Activated T-cell treated with anti-CD3 and anti-CD28 coated beads for 1 hour (primary cell): ENCODE measurements around the gene PRAF2.

Experiments
- DNase-seq: peaks from one replicate; pipeline ENCODE4 v3.0.0-alpha.2; 2020; ENCODE audit warnings: low read depth

The PRAF2 gene, protein sequence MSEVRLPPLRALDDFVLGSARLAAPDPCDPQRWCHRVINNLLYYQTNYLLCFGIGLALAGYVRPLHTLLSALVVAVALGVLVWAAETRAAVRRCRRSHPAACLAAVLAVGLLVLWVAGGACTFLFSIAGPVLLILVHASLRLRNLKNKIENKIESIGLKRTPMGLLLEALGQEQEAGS

DNA sequence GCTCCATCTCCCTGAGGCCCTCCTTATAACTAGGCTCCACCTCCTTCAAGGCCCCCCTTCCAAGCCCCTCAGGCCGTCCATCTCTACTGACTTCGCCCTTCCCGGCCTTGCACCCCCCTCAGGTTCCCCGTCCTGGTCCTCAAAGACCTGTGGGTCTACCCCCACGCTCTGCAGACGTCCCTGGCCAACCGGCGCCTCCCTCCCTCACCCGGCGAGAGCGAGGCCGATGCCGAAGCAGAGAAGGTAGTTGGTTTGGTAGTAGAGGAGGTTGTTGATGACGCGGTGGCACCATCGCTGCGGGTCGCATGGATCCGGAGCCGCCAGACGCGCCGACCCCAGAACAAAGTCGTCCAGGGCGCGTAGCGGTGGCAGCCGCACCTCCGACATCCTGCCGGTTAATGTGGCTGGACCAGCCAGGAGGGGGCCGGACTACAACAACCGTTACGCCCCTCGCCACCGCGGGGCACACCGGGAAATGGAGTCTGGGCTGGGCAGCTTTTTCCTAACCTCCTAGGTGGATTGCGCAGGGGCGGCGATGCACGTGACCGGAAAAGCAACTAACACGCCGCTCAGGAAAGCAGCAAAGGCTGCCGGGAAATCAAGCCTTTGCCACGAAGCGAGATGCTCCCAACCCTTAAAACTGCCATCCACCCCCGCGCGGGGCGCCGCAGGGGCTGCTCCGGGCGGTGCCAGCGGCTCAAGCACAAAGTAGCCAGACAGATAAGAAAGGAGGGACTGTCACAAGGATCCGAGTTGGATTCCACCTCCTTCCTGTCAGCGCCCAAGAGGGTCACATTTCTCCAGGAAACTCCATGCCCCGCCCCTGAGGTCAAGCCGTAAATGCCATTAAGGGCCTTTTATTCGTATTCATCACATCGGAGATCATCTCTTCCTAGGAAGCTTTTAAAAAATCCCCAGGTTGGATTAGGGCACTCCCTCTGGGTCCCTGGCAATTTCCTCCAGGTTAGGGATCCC is at the start of gene PRAF2:
PRAF2 (minus strand) TSS at position 402 of the 975 bp plus-strand sequence; CDS start at position 387, 15 bp downstream.
- DNase-seq: peak; percentile 83

DNA sequence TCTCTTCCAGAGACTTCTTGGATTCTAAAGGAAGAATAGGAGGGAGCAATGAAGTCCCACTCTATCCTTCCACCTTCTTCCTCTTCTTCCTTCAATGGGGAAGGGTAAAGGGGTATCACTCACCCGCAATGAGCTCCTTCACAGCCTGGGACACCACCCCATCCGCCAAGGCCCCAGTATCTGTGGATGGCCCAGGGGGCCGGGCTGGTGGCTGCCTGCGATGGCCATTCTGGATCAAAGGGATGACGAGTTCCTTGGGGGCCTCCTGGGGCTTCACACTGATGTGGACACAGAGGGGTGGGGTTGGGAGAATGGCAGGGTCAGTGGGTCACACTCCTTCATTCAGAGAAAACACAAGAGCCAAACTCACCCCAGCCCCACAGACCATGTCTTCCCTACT is 48.7 kb upstream of the PRAF2 start:
- no peak for DNase-seq

DNA sequence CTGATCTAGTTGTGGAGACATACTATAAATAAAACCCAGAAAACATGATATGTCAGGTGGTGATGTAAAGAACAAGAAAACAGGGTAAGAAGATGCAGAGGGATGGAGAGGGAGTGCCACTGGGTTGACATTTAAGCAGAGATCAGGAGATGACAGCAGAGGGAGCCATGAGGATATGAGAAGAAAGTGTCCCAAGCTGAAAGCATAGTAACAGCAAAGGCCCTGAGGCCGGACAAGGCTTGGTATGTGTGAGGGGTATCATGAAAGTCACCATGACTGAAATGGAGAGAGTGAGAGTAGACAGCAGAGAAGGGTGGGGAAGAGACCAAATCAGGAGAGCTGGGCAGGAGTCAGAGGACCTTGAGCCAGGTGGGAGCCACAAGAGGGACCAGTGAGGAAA is 46.3 kb upstream of the PRAF2 start:
- DNase-seq: no peak

DNA sequence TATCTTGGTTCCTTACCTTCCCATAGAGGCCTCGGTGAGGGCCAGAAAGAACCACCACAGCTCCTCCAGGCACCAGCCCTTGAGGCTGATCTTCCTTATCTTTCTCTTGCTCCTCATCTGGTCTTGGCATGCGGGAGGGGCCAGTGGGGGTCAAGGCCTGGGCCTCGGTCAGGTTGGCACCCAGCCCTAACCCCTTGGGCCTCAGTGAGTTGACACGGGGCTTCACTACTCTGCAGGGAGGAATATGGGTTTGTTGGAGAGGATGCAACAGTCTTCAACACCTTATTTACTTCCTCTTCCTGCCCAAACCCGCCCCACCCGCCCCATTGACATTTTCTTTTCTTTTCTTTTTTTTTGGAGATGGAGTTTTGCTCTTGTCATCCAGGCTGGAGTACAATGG is 43.8 kb upstream of the PRAF2 start:
- DNase-seq: no peak

DNA sequence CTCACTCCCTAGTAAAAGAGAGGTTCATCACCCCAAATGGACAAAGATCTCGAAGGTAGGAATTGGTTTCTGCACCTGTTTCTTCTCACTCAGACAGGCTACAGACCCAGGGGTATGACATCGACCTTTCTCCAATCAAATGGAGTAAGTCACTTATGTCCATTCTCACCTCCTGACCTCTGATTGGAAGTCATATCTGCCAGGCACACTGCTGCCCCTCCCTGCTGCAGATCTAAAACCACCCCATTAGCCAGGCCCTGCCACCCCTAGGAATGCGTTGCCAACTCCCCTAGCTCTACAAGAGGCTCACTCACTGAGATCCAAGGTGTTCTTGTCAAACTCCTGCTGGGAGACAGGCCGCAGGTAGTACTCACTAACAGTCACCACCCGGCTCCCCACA is 42.9 kb upstream of the PRAF2 start:
- DNase-seq: no peak

DNA sequence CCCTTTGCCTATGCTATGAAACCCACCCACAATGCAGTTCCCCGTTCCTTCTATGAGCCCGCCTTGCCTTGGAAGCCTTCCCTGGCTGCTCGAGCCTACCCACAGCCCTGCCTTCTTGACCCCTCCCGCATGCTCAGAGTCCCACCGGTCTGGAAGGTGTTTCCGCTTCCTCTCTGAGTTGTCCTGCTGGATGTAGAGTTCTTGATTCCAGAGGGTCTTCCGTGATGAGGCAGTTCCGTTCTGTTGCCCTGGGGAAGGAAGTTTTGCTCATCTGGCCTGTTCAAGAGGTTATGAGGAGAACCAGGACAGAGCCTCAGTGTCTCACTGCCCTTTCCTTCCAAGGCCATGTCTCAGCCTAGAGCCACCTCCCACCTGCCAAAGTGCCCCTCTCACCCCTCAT is 42.3 kb upstream of the PRAF2 start:
- DNase-seq: no peak

DNA sequence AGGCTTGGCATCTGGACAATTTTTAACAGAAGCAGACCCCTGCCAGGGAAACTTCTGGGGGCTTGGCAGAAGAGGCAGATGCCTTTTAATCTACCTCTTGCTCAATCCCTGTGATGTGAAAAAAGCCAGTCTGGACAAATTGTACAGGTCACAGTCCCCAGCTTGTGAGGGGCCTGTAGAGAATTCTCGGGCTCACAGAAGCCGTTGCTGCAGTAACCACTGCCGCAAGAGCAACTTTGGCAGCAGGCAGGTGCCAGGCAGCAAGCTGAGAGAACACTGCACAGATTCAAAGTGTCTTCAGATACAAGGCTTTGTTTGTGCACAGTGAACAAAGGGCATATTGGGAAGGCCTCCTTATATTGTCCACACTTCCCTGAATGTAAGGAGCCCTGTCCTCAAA is 38.0 kb upstream of the PRAF2 start:
- DNase-seq: no peak

DNA sequence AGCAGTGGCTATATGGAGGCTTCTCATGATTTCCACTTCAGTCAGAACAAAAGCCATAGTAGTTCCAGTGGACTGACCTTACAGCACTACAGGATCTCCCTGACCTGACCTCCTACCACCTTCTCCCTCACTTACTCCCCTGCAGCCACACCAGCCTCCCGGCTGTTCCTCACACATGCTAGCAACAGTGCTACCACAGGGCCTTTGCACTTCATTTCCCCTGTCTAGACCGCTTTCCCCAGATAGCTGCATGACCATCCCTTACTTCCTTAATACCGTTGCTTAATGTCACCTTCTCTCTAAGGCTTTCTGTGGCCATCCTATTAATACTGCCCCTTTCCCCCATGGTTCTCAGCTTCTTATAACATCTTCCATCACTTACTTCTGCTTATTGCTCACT is 36.6 kb upstream of the PRAF2 start:
- no peak for DNase-seq

DNA sequence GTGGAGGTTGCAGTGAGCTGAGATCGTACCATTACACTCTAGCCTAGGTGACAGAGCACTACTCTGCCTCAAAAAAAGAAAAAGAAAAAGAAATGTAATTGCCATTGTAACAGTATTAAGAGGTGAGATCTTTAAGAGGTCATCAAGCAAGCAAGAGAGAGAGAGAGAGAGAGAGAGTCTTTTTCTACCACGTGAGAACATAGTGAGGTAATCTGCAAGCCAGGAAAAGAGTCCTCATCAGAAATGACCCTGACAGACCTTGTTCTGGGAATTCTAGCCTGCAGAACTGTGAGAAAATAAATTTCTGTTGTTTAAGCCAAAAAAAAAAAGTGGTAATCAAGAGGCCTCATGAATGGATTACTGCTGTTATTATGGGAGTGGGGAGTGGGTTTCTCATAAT is 34.8 kb upstream of the PRAF2 start:
- DNase-seq: no peak

DNA sequence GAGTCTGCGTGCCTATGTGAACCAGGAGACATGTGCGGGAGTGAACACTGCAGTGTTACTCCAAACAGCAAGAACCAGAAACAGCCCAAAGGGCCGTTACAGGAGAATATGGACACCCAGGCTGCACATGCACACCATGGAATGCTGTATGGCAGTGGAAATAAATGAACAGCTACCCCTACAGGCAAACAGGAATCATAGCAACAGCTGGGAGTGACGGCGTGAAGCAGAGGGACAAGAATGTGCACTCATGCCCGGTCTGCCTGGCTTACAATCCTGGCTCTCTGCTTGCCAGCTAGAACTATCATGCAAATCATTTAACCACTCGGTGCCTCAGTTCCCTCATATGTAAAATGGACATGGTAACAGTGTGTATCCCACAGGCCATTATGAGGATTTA is 33.1 kb upstream of the PRAF2 start:
- DNase-seq: no peak

DNA sequence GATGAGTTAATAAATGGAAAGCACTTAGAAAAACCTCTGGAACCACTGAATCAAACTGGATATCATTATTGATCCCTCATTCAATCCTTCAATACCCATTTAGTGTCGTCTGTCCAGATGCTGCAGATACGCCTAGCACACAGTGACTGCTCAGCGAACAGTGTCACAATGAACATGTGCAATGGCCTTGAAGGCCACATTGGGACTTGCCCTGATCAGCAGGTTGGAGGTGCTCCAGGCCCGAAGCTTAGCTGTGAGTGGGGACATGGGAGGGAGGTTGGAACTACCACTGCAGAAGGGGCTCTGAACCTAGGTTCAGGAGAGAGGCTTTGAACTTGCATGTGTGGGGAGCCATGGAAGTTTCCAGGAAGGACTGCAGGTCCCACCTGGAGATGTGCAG is 32.5 kb upstream of the PRAF2 start:
- no peak for DNase-seq

DNA sequence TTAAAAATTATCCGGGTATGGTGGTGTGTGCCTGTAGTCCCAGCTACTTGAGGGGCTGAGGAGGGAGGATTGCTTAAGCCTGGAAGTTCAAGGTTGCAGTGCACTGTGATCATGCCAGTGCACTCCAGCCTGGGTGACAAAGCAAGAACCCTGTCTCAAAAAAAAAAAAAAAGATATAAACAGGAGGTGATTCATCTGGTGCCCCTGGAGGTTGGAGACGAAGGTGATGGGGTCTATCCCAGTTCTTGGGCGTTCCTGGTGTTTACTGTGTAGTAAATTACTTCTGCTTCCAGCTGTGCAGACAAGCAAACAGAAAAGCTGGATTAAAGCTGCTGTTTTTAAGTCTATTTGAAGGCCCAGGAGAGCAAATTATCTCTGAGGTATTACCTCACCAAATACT is 29.8 kb upstream of the PRAF2 start:
- DNase-seq: no peak

DNA sequence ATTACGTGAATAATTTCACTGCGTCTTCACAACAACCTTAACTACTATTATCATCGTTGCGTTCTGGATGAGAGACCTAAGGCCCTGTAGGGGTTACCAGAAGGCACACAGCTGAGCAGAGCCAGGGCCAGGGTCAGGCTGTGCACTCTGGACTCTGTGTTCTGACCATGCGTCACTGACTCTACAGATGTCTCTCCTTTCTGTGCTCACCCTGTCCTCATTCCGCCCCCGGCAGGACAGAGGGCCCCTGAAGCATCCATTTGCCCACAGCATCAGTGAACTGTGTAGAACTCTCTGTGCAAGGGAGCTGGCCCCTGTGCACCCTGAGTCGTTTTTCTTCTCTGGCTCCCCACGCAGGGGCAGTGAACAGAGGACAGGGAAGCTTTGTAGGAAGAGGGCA is 28.4 kb upstream of the PRAF2 start:
- no peak for DNase-seq

DNA sequence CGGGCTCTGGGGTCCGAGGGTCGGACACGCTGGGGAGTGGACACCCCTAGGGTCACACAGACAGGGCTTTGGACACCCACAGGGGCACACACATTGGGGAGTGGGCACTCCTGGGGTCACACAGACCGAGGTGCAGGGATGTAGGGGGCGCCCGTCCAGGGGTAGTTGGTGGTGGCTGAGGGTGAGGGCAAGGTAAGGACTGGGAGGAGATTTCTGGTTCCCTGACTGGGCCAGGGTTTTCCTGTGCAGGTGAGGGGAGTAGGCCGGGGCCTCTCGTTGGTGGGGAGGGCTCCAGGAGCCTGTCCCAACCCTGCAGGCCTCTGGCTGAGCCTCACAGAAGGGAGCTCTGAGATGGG is 27.8 kb upstream of the PRAF2 start:
- no peak for DNase-seq

DNA sequence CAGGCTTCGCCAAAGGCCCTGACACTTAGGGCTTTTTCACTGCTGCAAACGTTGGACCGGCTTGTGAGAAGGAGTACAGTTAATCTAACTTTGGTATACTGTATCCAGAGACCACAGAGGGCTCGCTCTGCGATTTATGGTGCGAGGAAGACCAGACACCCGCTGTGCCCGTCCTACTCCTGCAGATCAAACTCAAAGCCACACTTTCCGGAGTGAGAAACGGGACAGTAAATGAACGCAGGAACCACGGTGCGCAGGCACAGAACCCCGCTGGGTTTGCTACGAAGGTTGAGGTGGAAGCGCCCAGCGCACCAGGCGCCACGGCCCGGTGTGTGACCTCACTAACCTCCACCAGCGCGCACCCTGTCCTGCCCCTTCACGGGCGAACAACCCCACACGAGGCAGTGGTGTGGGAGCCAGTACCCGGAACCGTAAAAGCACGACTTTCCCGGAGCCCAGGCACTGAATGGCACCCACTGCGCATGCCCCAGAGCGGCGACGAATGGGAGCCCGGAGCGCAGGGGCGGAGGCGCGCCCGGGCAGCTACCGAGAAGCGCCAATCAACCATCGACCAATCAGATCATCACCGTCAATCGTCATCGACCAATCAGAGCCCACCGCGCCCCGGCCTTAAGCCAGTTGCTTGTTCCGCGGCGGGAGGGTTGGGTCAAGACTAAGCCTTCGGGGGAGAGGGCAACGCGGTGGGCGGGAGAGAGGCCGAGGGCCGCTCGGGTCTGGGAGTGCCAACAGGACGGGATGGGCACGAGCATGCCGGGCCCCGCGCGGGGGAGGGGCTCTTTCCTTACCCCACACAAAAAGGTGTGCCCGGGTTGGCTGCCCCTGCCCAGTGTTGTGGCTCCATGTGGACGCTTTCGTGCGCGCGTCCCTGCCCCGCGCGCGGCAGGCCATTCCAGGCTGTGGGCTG is 27.2 kb upstream of the PRAF2 start:
- DNase-seq: peak; percentile 81

DNA sequence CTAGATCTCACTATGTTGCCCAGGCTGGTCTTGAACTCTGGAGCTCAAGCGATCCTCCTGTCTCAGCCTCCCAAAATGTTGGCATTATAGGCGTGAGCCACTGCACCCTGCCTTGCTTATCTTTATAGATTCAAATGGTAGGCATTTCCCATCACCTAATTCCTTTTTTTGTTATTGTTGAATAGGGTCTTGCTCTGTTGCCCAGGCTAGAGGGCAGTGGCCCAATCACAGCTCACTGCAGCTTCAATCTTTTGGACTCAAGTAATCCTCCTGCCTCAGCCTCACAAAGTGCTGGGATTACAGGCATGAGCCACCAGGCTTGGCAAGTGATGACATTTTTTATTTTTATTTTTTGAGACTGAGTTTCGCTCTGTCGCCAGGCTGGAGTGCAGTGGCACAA is 22.6 kb upstream of the PRAF2 start:
- DNase-seq: no peak

DNA sequence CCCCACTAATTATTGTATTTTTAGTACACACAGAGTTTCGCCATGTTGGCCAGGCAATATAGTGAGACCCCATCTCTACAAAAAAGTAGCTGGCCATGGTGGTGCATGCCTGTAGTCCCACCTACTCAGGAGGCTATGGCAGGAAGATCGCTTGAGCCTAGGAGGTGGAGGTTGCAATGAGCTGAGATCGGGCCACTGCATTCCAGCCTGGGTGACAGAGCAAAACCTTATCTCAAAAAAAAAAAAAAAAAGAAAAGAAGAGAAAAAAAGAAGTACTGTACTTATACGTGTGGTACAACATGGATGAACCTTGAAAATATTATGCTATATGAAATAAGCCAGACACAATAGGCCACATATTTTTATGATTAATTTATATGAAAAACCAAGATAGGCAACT is 15.8 kb upstream of the PRAF2 start:
- no peak for DNase-seq

DNA sequence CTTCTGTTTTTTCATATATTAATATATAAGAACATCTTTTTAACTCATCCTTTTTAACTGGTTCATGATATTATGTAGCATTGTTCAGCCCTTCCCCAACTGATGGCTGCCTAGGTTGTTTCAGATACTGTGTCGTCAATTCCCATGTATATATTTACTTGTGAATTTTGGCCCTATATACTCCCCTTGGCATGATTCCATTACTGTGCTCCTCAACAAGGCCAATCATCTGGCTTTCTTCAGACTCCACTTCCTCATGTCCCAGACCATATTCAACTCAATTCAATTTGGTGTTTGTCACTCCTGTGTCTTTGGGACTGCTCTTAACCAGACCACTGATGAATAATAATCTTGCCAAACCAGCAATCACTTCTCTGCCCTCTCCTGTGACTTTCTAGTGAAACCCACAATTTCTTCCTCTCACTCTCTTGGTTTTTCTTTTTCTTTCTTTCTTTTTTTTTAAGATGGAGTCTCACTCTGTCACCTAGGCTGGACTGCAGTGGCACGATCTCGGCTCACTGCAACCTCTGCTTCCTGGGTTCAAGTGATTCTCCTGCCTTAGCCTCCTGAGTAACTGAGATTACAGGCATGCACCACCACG is 8.6 kb upstream of the PRAF2 start:
- no peak for DNase-seq

DNA sequence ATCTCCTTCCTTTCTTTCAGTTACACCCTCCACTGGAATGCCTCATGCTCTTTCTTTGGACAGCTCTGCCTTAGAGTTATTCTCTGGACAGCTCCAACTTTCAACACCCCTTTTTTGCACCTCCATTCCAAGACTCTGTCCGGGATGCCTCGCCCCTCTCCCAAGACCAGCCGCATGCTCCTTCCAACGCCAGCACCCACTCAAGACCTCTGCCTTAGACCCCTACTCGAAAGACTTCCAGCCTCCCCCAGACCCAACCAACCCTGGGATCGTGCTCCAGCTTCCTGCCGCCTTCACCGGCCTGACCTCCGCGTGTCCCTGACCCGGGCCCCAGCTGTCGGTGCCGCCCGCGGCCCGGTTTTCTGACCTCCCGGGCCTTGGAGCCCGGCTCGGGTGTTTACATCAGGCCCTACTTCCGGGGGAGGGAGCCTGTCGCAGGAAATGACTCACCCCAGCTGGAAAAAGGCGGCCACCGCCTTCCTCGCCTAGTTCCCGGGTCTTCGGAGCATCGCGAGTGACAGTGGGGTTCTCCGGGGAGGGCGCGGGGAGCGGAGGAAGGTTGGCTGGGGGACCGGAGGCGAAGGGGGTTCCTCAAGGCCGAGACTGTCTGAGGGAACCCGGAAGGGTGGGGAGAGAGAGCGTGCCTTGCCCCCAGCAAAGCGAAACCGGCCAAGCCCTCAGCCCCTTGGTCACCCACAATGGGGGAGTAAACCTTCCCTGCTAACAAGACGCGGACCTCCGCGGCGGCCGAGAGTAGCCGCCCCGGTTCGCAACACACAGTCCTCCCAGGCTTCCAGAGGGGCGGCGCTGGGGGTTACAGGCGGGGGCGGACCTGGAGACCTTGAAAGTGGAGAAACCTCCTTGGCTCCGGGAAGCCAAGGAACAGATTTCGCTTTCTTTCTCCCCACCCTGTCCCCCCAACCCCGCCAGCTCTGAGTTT is 6.0 kb upstream of the PRAF2 start, which contains the start of gene WDR45:
WDR45 (minus strand) TSS at position 399 of the 940 bp plus-strand sequence. CDS start 1,792 bp downstream, outside the sequence.
- peak; percentile 52 for DNase-seq

DNA sequence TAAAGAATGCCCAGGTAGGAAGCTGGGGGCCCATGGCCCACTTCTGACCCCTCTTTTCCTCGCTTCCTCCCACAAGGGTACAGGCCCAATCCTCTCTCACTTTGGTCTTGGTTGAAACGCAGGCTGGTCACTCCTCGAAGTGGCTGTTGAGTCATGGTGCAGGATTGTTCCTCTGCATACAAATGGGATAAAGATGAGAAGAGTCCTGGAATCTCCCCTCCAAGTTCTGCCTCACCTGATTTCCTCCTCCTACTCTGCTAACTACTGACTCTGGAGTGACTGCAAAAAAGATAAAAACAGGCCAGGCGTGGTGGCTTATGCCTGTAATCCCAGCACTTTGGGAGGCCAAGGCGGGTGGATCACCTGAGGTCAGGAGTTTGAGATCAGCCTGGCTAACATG is 4.1 kb upstream of the PRAF2 start:
- DNase-seq: no peak

DNA sequence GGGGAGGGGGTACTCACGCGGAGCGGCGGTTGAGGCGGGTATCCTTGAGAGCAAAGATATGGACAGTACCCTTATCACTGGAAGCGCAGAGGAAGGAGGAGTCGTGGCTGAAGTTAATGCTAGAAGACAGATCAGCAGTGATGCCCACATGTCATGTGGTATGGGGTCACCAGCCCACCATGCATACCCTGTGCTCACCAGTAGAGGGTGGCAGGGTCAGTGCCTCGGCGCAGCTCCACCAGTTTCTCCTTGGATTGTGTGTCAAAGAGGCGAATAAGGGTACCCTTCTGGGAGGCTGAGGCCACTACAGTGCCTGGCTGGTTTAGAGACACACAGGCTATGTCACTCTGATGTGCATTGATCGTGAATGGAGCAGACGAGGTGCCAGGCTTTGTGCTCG is 1.5 kb upstream of the PRAF2 start:
- DNase-seq: no peak
